GM21360 (cell line): ENCODE measurements around the gene JTB.

Source experiments
- ATAC-seq: cut with Tn5 transposase; IDR thresholded peaks from one replicate; pipeline ENCODE4 v1.9.1; 2021; ENCODE audit warnings: mild to moderate bottlenecking, moderate library complexity; ENCODE audit not compliant: unreplicated experiment

The JTB gene

GRCh38 chr1:153956997-153957715 is 20.3 kb downstream of the JTB start:
- no peak for ATAC-seq

GRCh38 chr1:153954826-153955225 is 22.6 kb downstream of the JTB start:
- ATAC-seq: no peak

- no peak for ATAC-seq
Observed at GRCh38 chr1:153953859-153954365, 23.6 kb downstream of the JTB start.

- ATAC-seq: no peak
Observed at GRCh38 chr1:153951801-153952200, 25.7 kb downstream of the JTB start.

GRCh38 chr1:153951183-153951582 is 26.3 kb downstream of the JTB start:
- no peak for ATAC-seq

- ATAC-seq: peak; percentile 54
Observed at GRCh38 chr1:153946622-153947241, 30.7 kb downstream of the JTB start, which contains the start of gene DENND4B. DENND4B (minus strand) TSS chr1:153946718; CDS start chr1:153944374, 2,344 bp downstream.

GRCh38 chr1:153945795-153946621 is 31.5 kb downstream of the JTB start:
- ATAC-seq: peak; percentile 56

- ATAC-seq: peak; percentile 1
Observed at GRCh38 chr1:153945131-153945794, 32.2 kb downstream of the JTB start.

- no peak for ATAC-seq
Observed at GRCh38 chr1:153944827-153945117, 32.7 kb downstream of the JTB start.

GRCh38 chr1:153944005-153944826 is 33.3 kb downstream of the JTB start:
- ATAC-seq: no peak

GRCh38 chr1:153942766-153943549 is 34.5 kb downstream of the JTB start:
- ATAC-seq: no peak

GRCh38 chr1:153941826-153942725 is 35.4 kb downstream of the JTB start:
- ATAC-seq: no peak

GRCh38 chr1:153940756-153941155 is 36.7 kb downstream of the JTB start:
- ATAC-seq: no peak

- no peak for ATAC-seq
Observed at GRCh38 chr1:153939476-153939875, 38.0 kb downstream of the JTB start.

- no peak for ATAC-seq
Observed at GRCh38 chr1:153938996-153939395, 38.5 kb downstream of the JTB start.

- no peak for ATAC-seq
Observed at GRCh38 chr1:153937331-153937730, 40.1 kb downstream of the JTB start.

GRCh38 chr1:153936011-153936802 is 41.3 kb downstream of the JTB start:
- ATAC-seq: no peak

- no peak for ATAC-seq
Observed at GRCh38 chr1:153934746-153935145, 42.7 kb downstream of the JTB start.
